DMS53 treated with DMSO at 0.1 percent for 48 hours (cell line): ENCODE data around the gene CARD19.
"Not testable (repeated sequence)": the region's sequence is repeated elsewhere in the genome, so short reads cannot be mapped to it uniquely, and the experiment has no call there.

Source experiments
- DNase-seq: peaks from one replicate; lab custom pipeline; 2025; ENCODE audit not compliant: unreplicated experiment; lab: John Stamatoyannopoulos, UW

Gene CARD19

GRCh38 chr9:93099551-93100275 is 3.7 kb downstream of the CARD19 start:
- DNase-seq: no peak

- no peak for DNase-seq
Measured at GRCh38 chr9:93100276-93100636, 4.2 kb downstream of the CARD19 start.

- not testable (repeated sequence) for DNase-seq
Measured at GRCh38 chr9:93101086-93101485, 5.1 kb downstream of the CARD19 start.

- DNase-seq: no peak
Measured at GRCh38 chr9:93105620-93106019, 9.6 kb downstream of the CARD19 start.

- DNase-seq: no peak
Measured at GRCh38 chr9:93107151-93107824, 11.3 kb downstream of the CARD19 start.

DNA sequence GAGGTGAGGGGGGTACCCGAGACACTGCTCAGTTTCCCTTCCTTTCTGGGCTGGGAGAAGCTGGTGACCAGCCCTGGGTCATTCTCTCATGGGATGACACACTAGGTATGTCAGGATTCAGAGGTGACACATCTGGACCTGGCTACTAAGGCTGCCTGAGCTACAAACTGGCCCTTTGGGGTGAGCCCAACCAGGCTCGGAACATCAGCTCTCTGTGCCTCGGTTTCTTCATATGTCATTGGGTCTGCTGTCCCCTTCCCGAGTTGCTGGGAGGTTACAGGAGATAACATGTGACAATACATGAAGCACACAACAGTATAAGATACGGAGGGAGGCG is 11.8 kb downstream of the CARD19 start:
- DNase-seq: no peak

GRCh38 chr9:93108291-93109041 is 12.4 kb downstream of the CARD19 start:
- DNase-seq: no peak

DNA sequence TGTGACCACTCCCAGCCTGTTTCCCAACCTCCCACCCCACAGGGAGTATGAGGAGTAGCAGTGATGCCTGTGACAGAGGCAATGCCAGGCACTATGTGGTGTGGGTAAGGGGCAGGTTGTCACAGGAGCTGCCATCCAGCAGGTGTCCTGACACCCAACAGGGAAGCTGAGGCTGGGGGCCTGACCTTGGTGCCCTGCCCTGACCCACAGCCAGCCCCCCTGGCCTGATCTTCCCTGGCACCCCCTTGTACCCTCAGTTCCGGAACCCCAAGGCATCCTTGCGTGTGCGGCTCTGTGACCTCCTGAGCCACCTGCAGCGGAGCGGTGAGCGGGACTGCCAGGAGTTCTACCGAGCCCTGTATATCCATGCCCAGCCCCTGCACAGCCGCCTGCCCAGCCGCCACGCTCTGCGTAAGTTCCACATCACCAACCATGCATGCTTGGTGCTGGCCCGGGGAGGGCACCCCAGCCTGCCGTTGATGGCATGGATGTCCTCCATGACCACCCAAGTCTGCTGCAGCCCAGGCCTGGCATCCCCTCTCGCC is 14.4 kb downstream of the CARD19 start:
- DNase-seq: no peak

DNA sequence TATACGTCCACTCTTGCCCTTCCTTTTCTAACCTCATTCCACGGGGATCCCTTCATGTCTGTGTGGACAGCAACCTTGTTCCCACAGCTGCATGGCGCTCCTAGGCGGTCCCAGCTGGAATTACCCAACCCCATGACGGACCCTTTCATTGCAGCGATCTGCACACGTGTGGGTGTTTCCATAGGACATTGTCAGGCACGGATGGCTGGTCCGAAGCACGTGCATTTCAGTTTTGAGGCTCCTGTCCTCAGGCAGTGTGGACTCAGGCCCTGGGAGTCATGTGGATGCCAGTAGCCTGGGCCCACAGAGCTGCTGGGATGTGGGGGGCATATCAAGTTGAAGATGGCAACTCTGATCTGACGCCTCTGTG is 15.0 kb downstream of the CARD19 start:
- no peak for DNase-seq

GRCh38 chr9:93111371-93112115 is 15.5 kb downstream of the CARD19 start:
- DNase-seq: no peak

GRCh38 chr9:93112116-93112863 is 16.3 kb downstream of the CARD19 start:
- DNase-seq: no peak

GRCh38 chr9:93112864-93113389 is 16.9 kb downstream of the CARD19 start:
- no peak for DNase-seq

DNA sequence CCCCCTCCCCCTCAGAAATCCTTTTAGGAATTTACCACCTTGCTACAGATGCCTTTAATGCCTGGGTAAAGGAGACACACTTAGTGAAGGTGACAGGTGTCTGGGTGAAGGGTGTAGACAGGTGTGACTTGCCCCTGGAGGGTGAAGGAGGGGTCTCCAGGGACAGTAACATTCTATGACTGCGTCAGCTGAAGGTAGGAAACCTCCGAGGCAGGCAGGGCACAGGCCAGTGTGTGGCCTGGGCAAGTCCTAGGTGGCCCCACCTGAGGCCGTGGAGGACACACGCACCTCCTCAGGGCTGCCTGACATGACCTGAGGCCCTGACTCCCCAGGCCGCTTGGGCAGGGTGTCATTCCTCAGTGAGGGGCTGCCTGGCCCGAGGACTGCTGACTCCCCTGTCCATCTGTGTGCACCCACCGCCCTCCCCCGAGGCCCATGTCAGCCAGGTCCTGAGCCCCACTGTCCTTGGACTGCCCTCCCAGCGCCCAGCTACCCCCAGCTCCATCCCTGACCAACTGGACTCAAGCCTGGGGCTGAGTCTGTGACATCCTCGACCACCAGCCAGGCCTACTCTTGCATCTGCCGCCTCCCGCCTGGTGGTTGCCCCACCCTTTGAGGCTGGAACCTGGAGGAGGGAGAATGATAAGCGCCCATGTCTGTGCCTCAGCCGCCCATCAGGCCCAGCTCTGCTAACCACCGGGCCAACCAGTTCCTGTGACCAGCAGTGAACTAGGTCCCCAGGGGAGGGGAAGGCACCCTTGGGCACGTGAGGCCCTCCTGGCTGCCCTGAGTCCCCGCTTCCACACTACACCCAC is 18.4 kb downstream of the CARD19 start:
- no peak for DNase-seq

GRCh38 chr9:93114984-93115335 is 18.9 kb downstream of the CARD19 start:
- no peak for DNase-seq

DNA sequence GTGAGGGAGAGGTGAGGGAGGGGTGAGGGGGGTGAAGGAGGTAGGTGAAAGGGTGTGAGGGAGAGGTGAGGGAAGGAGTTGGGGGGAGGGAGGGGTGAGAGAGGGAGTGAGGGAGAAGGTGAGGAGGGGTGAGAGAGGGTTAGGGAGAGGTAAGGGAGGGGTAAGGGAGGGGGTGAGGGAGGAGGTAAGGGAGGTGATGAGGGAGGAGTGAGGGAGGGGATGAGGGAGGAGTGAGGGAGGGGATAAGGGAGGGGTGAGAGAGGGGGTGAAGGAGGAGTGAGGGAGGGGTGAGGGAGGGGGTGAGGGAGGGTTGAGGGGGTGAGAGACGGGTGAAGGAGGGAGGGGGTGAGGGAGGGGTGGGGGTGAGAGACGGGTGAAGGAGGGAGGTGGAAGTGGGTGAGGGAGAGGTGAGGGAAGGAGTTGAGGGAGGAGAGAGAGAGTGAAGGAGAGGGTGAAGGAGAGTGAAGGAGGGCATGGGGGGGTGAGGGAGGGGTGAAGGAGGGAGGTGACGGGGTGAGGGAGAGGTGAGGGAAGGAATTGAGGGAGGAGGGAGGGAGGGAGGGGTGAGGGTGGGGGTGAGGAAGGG is 19.6 kb downstream of the CARD19 start:
- DNase-seq: no peak

DNA sequence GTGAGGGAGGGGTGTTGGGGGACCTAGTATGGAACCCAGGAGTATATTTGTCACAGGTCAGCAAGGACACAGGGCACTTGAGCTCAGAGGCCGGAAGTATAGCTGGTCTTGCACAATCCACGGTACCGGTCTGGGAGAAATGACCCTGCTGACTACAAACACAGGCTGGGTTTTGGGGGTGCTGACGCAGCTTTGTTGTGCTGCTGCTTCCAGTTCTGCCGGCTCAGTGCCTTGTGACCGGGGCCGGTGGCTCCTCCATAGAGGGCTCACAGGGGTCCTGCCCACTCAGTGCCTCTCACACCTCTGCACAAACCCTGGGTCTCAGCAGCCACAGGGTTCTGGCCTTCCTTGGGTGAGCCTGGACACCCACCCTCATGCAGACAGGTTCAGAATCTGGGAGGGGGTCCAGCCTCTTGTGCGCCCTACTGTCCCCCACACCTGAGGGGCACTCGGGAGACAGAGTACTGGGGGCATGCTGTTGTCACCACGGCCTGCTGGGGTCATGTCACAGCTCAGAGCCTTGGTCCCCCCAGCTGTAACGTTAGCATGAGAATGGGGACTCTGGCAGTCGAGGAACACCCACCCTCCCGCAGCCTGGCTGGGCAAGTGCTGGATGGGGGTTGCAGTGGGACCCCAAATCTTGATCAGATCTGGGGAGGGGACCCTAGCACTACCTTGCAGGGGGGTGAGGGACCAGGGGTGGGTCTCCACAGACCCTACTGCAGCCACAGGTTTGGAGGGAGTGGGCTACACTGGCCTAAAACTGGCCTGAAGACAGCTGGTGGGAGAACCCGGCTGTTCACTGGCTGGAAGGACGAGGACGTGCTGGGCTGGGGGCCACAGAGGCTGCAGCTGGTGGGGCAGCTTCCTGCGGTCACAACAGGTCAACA is 20.3 kb downstream of the CARD19 start:
- no peak for DNase-seq

DNA sequence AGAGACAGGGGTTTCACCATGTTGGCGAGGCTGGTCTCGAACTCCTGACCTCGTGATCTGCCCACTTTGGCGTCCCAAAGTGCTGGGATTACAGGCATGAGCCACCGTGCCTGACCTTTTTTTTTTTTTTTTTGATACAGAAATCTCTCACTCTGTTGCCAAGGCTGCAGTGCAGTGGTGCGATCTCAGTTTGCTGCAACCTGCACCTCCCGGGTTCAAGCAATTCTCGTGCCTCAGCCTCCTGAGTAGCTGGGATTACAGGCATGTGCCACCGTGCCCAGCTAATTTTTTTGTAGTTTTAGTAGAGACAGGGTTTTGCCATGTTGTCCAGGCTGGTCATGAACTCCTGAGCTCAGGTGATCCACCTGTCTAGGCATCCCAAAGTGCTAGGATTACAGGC is 21.5 kb downstream of the CARD19 start:
- DNase-seq: not testable (repeated sequence)
